ENCODE data around the gene MME. TPM values are rescaled to one million over a fixed set of nuclear protein-coding genes. Genes with fewer than 3 reads are reported as not detected.

Gene MME
- total and polyA plus RNA-seq, 10 of the 15 experiments (the other 5 are each of a cell fraction or from before 2014, with no cell fraction given), result under 0.01 to 0.23 (median 0.09) TPM; not detected in 3

DNA sequence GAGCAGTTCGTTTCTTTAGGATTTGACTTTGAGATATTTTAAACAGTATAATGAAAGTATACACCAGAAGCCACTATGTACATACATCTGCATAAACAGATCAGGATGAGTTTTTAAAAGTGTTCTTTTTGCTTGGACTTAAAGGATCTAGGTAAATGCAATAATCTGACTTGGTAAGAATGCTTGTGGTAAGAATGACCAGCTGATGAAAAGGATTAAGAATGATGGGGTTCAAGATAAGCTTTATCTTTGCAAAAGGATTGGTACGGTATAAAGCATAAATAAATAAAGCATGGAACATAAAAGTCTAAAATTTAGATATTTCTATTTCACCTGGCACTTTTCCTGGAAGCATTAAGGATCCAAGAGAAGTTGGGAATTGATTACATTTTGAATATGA lies 9.8 kb upstream of the MME start:
- ATAC-seq (no peak), DNase-seq (ENCODE audit: low read depth, low spot score) (no peak), FAIRE-seq (no peak)
- TF ChIP-seq SUPT20H (IDR thresholded peaks at IDR 0.05; ENCODE audit: borderline replicate concordance, control insufficient read depth, low read depth, low read length) (no peak), SUZ12 (IDR thresholded peaks at IDR 0.05; ENCODE audit: unreplicated experiment) (no peak), HDAC6 (IDR thresholded peaks at IDR 0.05; ENCODE audit: unreplicated experiment) (no peak)
- H2AFZ ChIP-seq (ENCODE audit: control insufficient read depth, low read depth, low read length), result no peak overlapping the region
- no peaks in the 10 kb centered on the region for H3K79me2 ChIP-seq (ENCODE audit: control insufficient read depth, insufficient read depth, low read length)
- no peaks in the 10 kb centered on the region for H3K4me1 ChIP-seq (ENCODE audit: control insufficient read depth, insufficient read depth, low read length)
- in situ Hi-C loops (cut with MboI), result no loop called here
- H3K36me3 ChIP-seq (ENCODE audit: control insufficient read depth in 2 of 2, insufficient read depth in 2 of 2, low read length in 1 of 2), result no peaks in the 10 kb centered on the region
- intact Hi-C loops (cut with micrococcal nuclease; ENCODE audit: unreplicated experiment), result no loop called here
- H4K20me1 ChIP-seq (ENCODE audit: control insufficient read depth, insufficient read depth), result no peaks in the 10 kb centered on the region
- no peak overlapping the region for H3K27ac ChIP-seq (ENCODE audit: control insufficient read depth, insufficient read depth)
- no peak overlapping the region for H3K4me2 ChIP-seq (ENCODE audit: control insufficient read depth, insufficient read depth)
- H3K9me3 ChIP-seq (replicated peaks; ENCODE audit: control insufficient read depth, insufficient read depth, low read length), result no peaks in the 10 kb centered on the region
- no TSS peak for BruUV-seq (replicated peaks)
- no peak overlapping the region for H3K9ac ChIP-seq (ENCODE audit: control insufficient read depth, insufficient read depth, low read length)
- H3K27me3 ChIP-seq (replicated peaks in 1 of 2; ENCODE audit: control insufficient read depth in 2 of 2, insufficient read depth in 2 of 2, low read length in 1 of 2), result no peaks in the 10 kb centered on the region
- RAD21 ChIA-PET (ENCODE audit: unreplicated experiment), result no interaction called here
- 22% methylated on average over 2 of the region's 2 CpGs for WGBS (ENCODE audit: insufficient coverage, insufficient replicate concordance, low lambda C conversion rate, missing lambda C conversion rate)
- POLR2A ChIA-PET, result no interaction called here
- no peak overlapping the region for H3K4me3 ChIP-seq
- SMC1A ChIA-PET (ENCODE audit: uncharacterized antibody, unreplicated experiment), result no interaction called here
- CTCF ChIA-PET, result no interaction called here

DNA sequence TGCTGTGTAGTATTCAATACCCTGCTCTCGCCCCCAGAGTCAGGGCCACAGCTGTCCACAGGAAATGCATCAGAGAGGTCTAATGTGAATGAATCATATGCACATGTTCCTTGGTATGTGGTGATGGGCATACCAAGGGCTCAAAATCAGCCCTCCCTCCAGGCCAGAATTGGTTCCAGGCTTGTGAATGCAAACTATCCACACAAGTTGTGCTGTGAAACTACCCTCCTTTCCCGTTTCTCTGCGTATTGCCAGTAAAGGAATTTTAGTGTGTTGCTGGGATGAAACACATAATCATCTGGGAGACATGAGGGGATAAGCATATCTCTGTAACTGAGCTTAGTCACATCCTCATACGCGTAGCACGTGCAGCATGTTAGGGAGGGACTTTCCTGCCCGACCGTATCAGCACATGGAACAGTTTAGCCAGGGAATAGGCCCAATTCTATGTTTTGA lies 9.2 kb upstream of the MME start:
- H3K4me3 ChIP-seq, result no peak overlapping the region
- H3K27ac ChIP-seq (ENCODE audit: control insufficient read depth, insufficient read depth), result no peak overlapping the region
- H3K36me3 ChIP-seq (ENCODE audit: control insufficient read depth in 2 of 2, insufficient read depth in 2 of 2, low read length in 1 of 2), result no peaks in the 10 kb centered on the region
- RAD21 ChIA-PET (ENCODE audit: unreplicated experiment), result no interaction called here
- SMC1A ChIA-PET (ENCODE audit: uncharacterized antibody, unreplicated experiment), result no interaction called here
- no peak overlapping the region for H3K9ac ChIP-seq (ENCODE audit: control insufficient read depth, insufficient read depth, low read length)
- H3K9me3 ChIP-seq (replicated peaks; ENCODE audit: control insufficient read depth, insufficient read depth, low read length), result no peaks in the 10 kb centered on the region
- no peaks in the 10 kb centered on the region for H3K27me3 ChIP-seq (replicated peaks in 1 of 2; ENCODE audit: control insufficient read depth in 2 of 2, insufficient read depth in 2 of 2, low read length in 1 of 2)
- CTCF ChIA-PET, result no interaction called here
- in situ Hi-C loops (cut with MboI) (no loop called here), intact Hi-C loops (cut with micrococcal nuclease; ENCODE audit: unreplicated experiment) (no loop called here)
- no peaks in the 10 kb centered on the region for H3K79me2 ChIP-seq (ENCODE audit: control insufficient read depth, insufficient read depth, low read length)
- no peak overlapping the region for H2AFZ ChIP-seq (ENCODE audit: control insufficient read depth, low read depth, low read length)
- H3K4me2 ChIP-seq (ENCODE audit: control insufficient read depth, insufficient read depth), result no peak overlapping the region
- ATAC-seq (no peak), FAIRE-seq (no peak), DNase-seq (ENCODE audit: low read depth, low spot score) (no peak)
- 53% methylated on average over 8 of the region's 8 CpGs for WGBS (ENCODE audit: insufficient coverage, insufficient replicate concordance, low lambda C conversion rate, missing lambda C conversion rate)
- H3K4me1 ChIP-seq (ENCODE audit: control insufficient read depth, insufficient read depth, low read length), result no peaks in the 10 kb centered on the region
- H4K20me1 ChIP-seq (ENCODE audit: control insufficient read depth, insufficient read depth), result no peaks in the 10 kb centered on the region
- POLR2A ChIA-PET, result no interaction called here
- no TSS peak for BruUV-seq (replicated peaks)
- TF ChIP-seq MTA3 (IDR thresholded peaks at IDR 0.05; ENCODE audit: borderline replicate concordance, low read length) (no peak), IRF4 (IDR thresholded peaks at IDR 0.05; ENCODE audit: low read depth, low read length) (no peak), SUPT20H (IDR thresholded peaks at IDR 0.05; ENCODE audit: borderline replicate concordance, control insufficient read depth, low read depth, low read length) (no peak)

Data from GM12878 (cell line).